ENCODE data around the gene OAS3.

Gene OAS3

GRCh38 chr12:113016796-113017195 is 78.5 kb downstream of the OAS3 start:
- DNase-seq (ENCODE audit: low spot score) = no peak

- DNase-seq (ENCODE audit: low spot score) = no peak
These were observed 80.8 kb downstream of the OAS3 start for GRCh38 chr12:113019025-113019424.

GRCh38 chr12:113021500-113021899 is 83.2 kb downstream of the OAS3 start:
- no peak for DNase-seq (ENCODE audit: low spot score)
